Keratinocyte (primary cell): ENCODE results near the gene COL21A1. TPM values are rescaled to one million over a fixed set of nuclear protein-coding genes. Genes with fewer than 3 reads are reported as not detected.

ENCODE experiments used
- DNase-seq: peaks from one replicate; pipeline ENCODE4 v3.0.0-alpha.2; 2011; ENCODE audit warnings: low read depth, missing footprints, low spot score
- FAIRE-seq: peaks from 2 replicates; lab custom pipeline; 2011; peaks lifted over from hg19 to GRCh38; lab: Jason Lieb, UNC
- H2AFZ ChIP-seq: 2 replicates; pipeline ENCODE4 v1.6.0; 2012; ENCODE audit warnings: low read length, control low read depth, inconsistent platforms; ENCODE audit not compliant: control insufficient read depth
- H3K27ac ChIP-seq: 2 replicates; pipeline ENCODE4 v1.5.1; 2011; ENCODE audit warnings: low read length; ENCODE audit not compliant: control insufficient read depth, insufficient read depth
- H3K27me3 ChIP-seq: 3 replicates; pipeline ENCODE4 v1.6.0; 2011; ENCODE audit warnings: low read length; ENCODE audit not compliant: control insufficient read depth, insufficient read depth; ENCODE audit errors: extremely low read depth
- H3K36me3 ChIP-seq, 2 experiments: 2 replicates in 1 of 2; 3 replicates in 1 of 2; pipeline ENCODE4 v1.5.1; 2011; ENCODE audit warnings: low read length in 2 of 2, mild to moderate bottlenecking in 1 of 2; ENCODE audit not compliant: control insufficient read depth in 2 of 2, insufficient read depth in 2 of 2; ENCODE audit errors: extremely low read depth in 1 of 2
- H3K4me1 ChIP-seq: 3 replicates; pipeline ENCODE4 v1.5.1; 2011; ENCODE audit warnings: low read length; ENCODE audit not compliant: control insufficient read depth, insufficient read depth; ENCODE audit errors: extremely low read depth
- H3K4me2 ChIP-seq: 3 replicates; pipeline ENCODE4 v1.6.0; 2011; ENCODE audit warnings: low read depth, low read length; ENCODE audit not compliant: control insufficient read depth, insufficient read depth; ENCODE audit errors: extremely low read depth
- H3K4me3 ChIP-seq, 3 experiments: fragments of 200-600 bp in 1 of 3; sonication (generic) in 1 of 3; 2 replicates in 2 of 3; 3 replicates in 1 of 3; pipeline ENCODE4 v1.5.1; 2011 to 2016; ENCODE audit warnings: low read length in 3 of 3, mild to moderate bottlenecking in 3 of 3, control low read depth in 2 of 3, inconsistent platforms in 1 of 3, low read depth in 1 of 3, mixed read lengths in 1 of 3, mixed run types in 1 of 3, moderate library complexity in 1 of 3; ENCODE audit not compliant: control insufficient read depth in 2 of 3, insufficient read depth in 2 of 3; ENCODE audit errors: extremely low read depth in 1 of 3
- H3K79me2 ChIP-seq: 2 replicates; pipeline ENCODE4 v1.6.0; 2012; ENCODE audit warnings: low read length; ENCODE audit not compliant: control insufficient read depth, insufficient read depth
- H3K9ac ChIP-seq: 3 replicates; pipeline ENCODE4 v1.6.0; 2011; ENCODE audit warnings: low read length; ENCODE audit not compliant: control insufficient read depth, insufficient read depth; ENCODE audit errors: extremely low read depth
- H3K9me1 ChIP-seq: 3 replicates; pipeline ENCODE4 v1.6.0; 2011; ENCODE audit warnings: low read length; ENCODE audit not compliant: control insufficient read depth, insufficient read depth; ENCODE audit errors: extremely low read depth
- H3K9me3 ChIP-seq: 2 replicates; pipeline ENCODE4 v1.5.1; 2012; ENCODE audit warnings: low read depth, low read length; ENCODE audit not compliant: control insufficient read depth
- H4K20me1 ChIP-seq: 3 replicates; pipeline ENCODE4 v1.6.0; 2011; ENCODE audit warnings: low read length; ENCODE audit not compliant: control insufficient read depth, insufficient read depth; ENCODE audit errors: extremely low read depth
- EZH2 ChIP-seq: IDR thresholded peaks from one replicate; pipeline ENCODE4 v1.6.1; 2012; ENCODE audit warnings: inconsistent platforms, mild to moderate bottlenecking, low read length, moderate library complexity
- dilution Hi-C: fragments of 300-500 bp; cut with MboI; formaldehyde crosslinking; loops from one replicate; pipeline ENCODE4 v1.7.0; 2020; ENCODE audit warnings: low sequenced_read_pairs; ENCODE audit not compliant: extremely low pct_ligation_motif_present
- polyA plus RNA-seq, 5 experiments: library from polyadenylated mRNA; depleted of rRNA in 3 of 5; stranded (reverse) in 3 of 5; stranded (forward) in 1 of 5; unstranded in 1 of 5; fragments of >200 nt; gene quantifications; 1 replicate in 1 of 5; 2 replicates in 3 of 5; 3 replicates in 1 of 5; pipeline versions ENCODE4 v1.2.1 to v1.2.3, GENCODE V29; 2011 to 2012; ENCODE audit warnings: missing spikeins in 2 of 5, low read depth in 1 of 5, low replicate concordance in 1 of 5
- TF ChIP-seq, protein P1 (sequence below), 3 experiments: IDR thresholded peaks in 1 of 3; conservative IDR thresholded peaks in 1 of 3; optimal IDR thresholded peaks in 1 of 3; 2 replicates in 2 of 3; 3 replicates in 1 of 3; pipeline versions ENCODE3 to v1.5.1; 2011; ENCODE audit warnings: low read length in 3 of 3, mild to moderate bottlenecking in 3 of 3, moderate library complexity in 2 of 3, control low read depth in 1 of 3, inconsistent platforms in 1 of 3; ENCODE audit not compliant: insufficient read depth in 2 of 3; ENCODE audit errors: extremely low read depth in 1 of 3

Gene COL21A1
- polyA plus RNA-seq, 1 donor (not counting 4 experiments of a cell fraction or from before 2014, with no cell fraction given), result 0.16 TPM

DNA sequence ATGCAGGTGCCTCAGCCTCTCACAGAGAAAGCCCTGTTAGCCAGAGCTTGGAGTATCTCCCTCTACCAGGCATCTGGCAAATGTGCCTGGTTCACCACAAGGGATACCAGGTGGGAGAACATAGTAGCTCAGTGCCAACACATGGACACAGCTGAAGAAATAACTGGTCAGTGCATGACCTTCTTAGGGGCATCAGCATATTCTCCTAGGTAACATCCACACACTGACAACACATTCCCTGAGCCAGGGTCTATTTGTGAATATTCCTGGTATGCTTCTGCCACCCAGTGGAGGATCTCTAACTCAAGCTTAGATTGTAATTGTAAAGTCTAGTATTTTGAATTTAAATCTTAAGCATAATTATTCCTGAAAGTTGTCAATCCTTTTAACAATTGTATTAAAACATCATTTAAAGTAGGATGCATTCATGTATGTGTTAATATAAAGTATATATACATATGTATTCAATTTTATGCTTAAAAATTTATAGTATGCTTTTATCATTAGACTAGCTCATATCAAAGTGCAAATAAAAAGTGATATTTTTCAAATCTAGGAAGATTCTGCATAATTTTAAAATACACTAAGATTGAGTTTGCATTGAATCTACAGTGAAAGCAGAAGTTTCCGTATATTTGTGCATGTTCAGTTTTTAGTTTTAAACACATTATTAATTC lies 45.3 kb upstream of the COL21A1 start:
- H3K9ac ChIP-seq, result no peak overlapping the region
- peaks cover 9% of the 10 kb centered on the region for H3K4me1 ChIP-seq
- no peaks in the 10 kb centered on the region for H3K9me3 ChIP-seq
- no peaks in the 10 kb centered on the region for H3K36me3 ChIP-seq
- H2AFZ ChIP-seq, result no peak overlapping the region
- H4K20me1 ChIP-seq, result no peaks in the 10 kb centered on the region
- no peak overlapping the region for H3K27ac ChIP-seq
- FAIRE-seq (peak; percentile 89), DNase-seq (no peak)
- H3K4me2 ChIP-seq, result no peak overlapping the region
- H3K9me1 ChIP-seq, result no peaks in the 10 kb centered on the region
- no peaks in the 10 kb centered on the region for H3K79me2 ChIP-seq
- dilution Hi-C loops, result no loop called here
- H3K4me3 ChIP-seq, result no peak overlapping the region
- no peaks in the 10 kb centered on the region for H3K27me3 ChIP-seq
- TF ChIP-seq, protein P1, sequence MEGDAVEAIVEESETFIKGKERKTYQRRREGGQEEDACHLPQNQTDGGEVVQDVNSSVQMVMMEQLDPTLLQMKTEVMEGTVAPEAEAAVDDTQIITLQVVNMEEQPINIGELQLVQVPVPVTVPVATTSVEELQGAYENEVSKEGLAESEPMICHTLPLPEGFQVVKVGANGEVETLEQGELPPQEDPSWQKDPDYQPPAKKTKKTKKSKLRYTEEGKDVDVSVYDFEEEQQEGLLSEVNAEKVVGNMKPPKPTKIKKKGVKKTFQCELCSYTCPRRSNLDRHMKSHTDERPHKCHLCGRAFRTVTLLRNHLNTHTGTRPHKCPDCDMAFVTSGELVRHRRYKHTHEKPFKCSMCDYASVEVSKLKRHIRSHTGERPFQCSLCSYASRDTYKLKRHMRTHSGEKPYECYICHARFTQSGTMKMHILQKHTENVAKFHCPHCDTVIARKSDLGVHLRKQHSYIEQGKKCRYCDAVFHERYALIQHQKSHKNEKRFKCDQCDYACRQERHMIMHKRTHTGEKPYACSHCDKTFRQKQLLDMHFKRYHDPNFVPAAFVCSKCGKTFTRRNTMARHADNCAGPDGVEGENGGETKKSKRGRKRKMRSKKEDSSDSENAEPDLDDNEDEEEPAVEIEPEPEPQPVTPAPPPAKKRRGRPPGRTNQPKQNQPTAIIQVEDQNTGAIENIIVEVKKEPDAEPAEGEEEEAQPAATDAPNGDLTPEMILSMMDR (optimal IDR thresholded peaks at IDR 0.05 in 1 of 3, IDR thresholded peaks at IDR 0.05 in 1 of 3, conservative IDR thresholded peaks at IDR 0.05 in 1 of 3; ENCODE audit: extremely low read depth in 1 of 3, insufficient read depth in 2 of 3, low read length in 3 of 3), result peak; percentile 43 to 65 (median 53)
- no peak for TF ChIP-seq EZH2

DNA sequence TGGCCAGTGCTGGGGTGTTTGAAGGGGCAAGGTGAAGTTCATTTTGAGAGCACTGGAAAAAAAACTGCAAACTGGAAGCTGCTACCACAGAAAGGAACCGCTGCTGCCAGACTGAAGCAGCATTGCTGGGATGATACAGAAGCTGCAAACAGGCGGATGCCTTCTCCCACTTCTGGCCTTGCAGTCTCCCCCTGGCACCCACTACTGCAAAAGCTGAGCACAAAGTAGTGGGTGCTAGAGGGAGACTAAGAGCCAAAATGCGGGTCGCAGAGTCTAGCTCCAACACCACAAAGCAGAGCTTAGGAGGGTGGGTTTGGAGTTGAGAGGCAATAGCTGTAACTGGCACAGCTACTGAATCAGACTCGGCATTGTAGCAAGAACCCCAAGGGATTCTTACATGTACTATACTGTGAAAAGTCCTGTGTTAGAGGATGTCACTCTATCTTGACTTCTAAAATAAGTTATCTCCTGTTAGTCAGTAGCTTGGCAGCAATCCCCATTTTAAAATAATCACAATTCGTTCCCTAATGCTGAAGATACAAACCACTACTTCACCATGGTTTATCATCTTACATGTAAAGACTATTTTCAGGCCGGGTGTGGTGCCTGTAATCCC lies 44.0 kb upstream of the COL21A1 start:
- Histone ChIP-seq H3K27me3 (no peaks in the 10 kb centered on the region), H4K20me1 (no peaks in the 10 kb centered on the region), H3K79me2 (no peaks in the 10 kb centered on the region), H3K4me1 (no peaks in the 10 kb centered on the region), H2AFZ (no peak overlapping the region), H3K4me3 (no peak overlapping the region), H3K4me2 (no peak overlapping the region), H3K9me1 (no peaks in the 10 kb centered on the region), H3K36me3 (no peaks in the 10 kb centered on the region), H3K27ac (no peak overlapping the region), H3K9me3 (no peaks in the 10 kb centered on the region), H3K9ac (no peak overlapping the region)
- TF ChIP-seq EZH2, result no peak
- TF ChIP-seq, protein P1 (optimal IDR thresholded peaks at IDR 0.05 in 1 of 3, IDR thresholded peaks at IDR 0.05 in 1 of 3, conservative IDR thresholded peaks at IDR 0.05 in 1 of 3; ENCODE audit: extremely low read depth in 1 of 3, insufficient read depth in 2 of 3, low read length in 3 of 3), result no peak
- DNase-seq (no peak), FAIRE-seq (no peak)
- dilution Hi-C loops, result no loop called here
